ENCODE measurements around the gene SLC13A5.
"Not testable (repeated sequence)": the region's sequence is repeated elsewhere in the genome, so short reads cannot be mapped to it uniquely, and the experiment has no call there.

Gene SLC13A5

GRCh38 chr17:6710317-6710716, 2.9 kb downstream of the SLC13A5 start:
- DNase-seq: no peak

- DNase-seq: no peak
Measured at GRCh38 chr17:6708357-6708961, 4.7 kb downstream of the SLC13A5 start.

DNA sequence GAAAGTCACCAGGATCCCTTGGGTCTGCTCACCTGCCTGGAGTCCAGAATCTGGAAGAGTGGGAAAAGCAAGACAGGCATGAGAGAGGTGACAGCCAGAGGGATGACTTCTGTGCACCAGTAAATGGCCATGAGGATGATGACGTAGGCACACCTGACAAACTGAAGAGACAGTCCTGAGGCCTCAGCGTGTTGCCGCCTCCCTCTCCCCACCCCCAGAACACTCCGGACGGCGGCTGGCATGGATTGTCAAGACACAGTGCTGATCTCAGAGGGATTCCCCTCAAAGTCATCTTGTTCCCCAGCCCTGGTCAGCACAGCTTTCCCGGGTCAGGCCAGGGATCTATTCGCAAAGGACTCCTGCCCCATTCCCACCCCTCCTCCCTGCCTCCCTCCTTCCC, 6.2 kb downstream of the SLC13A5 start:
- no peak for DNase-seq

DNA sequence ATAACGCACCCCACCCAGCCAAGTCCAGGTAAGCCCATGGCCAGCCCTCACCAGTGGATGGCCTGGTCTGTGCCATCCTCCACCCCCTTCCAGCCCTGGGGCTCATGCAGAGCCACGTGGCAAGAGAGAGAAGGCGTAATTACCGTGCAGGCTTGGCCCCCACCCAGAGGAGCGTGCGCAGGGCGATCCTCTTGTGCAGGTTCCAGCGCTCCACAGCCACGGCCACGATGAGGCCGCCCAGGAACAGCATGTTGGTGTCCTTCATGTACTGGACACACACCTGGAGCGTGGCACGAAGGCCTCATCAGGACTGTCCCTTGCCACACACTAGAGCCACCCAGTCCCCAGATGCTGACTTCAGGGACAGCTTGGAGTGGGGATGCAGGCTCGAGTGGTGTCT, 6.7 kb downstream of the SLC13A5 start:
- no peak for DNase-seq

- no peak for DNase-seq
Measured at GRCh38 chr17:6704470-6705052, 8.6 kb downstream of the SLC13A5 start.

- DNase-seq: no peak
Measured at GRCh38 chr17:6703751-6704150, 9.4 kb downstream of the SLC13A5 start.

- no peak for DNase-seq
Measured at GRCh38 chr17:6702567-6703215, 10.5 kb downstream of the SLC13A5 start.

DNA sequence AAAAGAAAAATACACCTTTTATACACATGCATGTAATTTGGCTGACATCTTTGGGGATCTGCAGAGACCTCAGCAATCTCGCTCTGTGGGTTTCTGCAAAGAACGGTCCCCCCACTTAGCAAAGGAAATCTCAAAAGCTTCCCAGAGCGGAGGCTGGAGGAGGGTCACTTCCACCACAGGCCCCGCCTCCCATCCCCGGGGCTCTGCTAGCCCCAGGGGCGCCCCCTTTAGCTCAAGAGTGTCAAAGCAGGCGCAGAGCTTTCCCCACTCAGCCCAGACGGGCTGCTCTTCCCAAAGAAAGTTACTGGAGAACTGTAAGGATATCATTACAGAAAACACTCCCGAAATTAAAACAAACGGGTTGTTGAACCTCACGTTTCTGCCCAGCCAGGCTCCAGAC, 11.4 kb downstream of the SLC13A5 start:
- DNase-seq: peak; percentile 13 to 32

DNA sequence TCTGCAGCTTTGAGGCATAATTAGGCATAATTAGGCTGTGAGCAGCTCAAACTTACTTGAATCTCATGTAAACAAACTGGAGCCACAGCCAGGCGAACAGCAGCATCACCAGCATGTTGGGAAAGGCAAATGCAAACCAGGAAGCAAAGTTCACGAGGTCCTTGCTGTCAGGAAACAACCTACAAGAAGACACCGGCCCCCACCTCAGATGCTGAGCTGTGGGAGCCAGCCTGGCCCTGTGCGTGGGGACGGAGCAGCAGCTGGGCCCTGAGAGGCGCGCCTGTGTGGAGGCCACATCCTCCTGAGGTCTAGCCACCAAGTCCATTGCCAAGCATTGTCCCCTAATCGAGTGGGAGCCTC, 12.2 kb downstream of the SLC13A5 start:
- no peak for DNase-seq

- no peak for DNase-seq
Measured at GRCh38 chr17:6699997-6700947, 12.9 kb downstream of the SLC13A5 start.

- DNase-seq: no peak
Measured at GRCh38 chr17:6698004-6698403, 15.2 kb downstream of the SLC13A5 start.

DNA sequence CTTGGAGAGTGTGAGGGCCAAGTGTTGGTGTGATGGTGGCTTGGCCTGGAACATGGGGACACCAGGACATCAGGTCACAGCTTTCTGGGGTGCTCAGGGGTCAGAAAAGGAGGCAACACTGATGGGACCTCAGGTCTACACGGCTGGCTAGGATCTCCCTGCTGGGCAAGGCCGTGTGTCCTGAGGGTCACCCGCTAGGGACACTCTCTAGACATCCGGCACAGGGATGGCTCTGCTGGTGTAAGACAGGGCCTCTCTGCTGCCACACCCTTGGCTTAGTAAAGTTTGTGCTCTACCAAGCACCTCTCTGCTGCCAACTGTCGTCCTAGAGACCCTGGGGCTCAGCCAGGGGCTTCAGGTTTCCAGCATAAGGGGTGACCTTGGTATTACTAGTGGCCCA, 16.3 kb downstream of the SLC13A5 start:
- no peak for DNase-seq

DNA sequence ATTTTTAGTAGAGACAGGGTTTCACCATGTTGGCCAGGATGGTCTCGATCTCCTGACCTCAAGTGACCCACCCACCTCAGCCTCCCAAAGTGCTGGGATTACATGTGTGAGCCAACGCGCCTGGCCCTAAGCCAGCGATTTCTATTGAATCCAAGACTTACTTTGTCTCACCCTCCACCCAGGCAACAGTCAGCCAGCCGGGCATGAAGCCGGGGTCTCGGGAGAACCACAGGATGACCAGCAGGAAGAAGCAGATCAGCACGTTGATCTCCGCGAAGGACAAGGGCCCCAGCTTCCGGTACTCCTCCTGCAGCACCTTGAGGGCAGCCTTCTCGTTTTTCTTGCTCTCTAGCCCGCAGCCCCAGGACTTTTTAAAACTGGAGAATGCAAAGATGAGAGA, 17.6 kb downstream of the SLC13A5 start:
- DNase-seq: no peak

DNA sequence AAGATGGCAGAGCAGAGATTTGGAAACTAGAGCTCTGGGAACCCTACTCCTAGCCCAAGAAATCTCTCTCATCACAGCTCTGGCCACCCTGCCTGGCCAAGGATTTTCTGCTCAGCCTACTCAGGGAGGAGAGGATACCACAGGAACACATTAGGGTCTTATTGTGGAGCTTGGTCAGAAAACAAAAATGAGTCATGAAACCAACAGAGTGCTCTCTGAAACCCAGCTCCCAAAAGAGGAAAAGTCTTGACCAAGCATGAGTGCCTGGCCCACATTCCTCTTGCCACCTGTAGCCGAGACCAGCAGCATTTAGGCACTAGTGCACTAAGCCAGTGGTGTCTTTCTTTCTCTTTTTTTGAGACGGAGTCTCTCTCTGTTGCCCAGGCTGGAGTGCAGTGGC, 18.1 kb downstream of the SLC13A5 start:
- DNase-seq: no peak

- not testable (repeated sequence) for DNase-seq
Measured at GRCh38 chr17:6691958-6692357, 21.2 kb downstream of the SLC13A5 start.

DNA sequence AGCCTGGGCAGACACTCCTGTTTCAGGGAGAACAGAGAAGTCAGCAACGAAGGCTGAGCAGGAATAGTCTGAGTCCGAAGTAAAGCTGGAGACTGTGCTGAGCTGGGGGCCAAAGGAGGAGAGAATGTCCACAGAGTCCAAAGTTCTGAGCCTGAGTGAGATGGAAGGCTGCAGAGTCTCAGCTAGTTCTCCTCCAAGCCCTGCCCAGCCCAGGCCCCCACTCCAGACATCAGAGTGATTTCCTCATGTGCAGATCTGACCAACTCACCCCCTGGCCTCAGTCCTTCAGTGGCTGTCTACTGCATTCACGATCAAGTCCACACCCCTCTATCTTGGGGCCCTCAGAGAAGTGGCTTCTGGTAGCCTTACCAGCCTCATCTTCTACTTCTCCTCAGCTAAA, 21.6 kb downstream of the SLC13A5 start:
- no peak for DNase-seq

DNA sequence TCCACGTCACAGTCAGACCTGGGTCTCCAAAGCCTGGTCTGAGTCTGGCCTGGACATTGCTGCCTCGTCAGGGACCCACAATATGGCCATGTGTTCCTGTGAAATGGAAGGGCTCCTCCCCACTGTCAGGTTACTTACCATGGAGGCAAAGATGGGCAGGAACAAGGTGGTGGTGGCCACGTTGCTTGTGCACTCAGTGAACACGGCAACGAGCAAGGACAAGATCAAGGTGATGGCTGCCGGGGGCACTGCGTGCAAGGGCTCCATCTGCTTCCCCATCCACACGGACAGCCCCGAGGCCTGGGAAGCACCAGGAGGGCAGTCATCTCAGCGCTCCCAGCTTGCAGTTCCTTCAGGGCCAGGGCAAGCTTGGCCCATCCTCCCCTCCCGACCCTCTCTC, 22.5 kb downstream of the SLC13A5 start:
- no peak for DNase-seq

DNA sequence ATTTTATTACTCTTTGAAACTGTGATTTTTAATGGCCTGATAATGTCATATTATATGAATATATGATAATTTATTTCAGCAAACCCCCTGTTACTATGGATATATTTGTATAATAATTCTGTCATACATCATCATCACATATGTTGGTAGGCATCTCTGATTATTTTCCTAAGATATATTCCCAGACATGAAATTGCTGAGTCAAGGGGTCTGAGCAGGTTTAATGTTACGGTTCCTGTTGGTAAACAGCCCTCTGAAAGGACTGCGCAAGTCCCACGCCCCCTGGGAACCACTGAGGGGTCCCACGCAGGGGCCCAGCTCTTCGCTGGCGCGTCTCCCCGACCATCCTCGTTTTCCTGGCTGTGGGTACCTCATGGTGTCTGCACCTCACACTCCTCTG, 24.2 kb downstream of the SLC13A5 start:
- DNase-seq: no peak

DNA sequence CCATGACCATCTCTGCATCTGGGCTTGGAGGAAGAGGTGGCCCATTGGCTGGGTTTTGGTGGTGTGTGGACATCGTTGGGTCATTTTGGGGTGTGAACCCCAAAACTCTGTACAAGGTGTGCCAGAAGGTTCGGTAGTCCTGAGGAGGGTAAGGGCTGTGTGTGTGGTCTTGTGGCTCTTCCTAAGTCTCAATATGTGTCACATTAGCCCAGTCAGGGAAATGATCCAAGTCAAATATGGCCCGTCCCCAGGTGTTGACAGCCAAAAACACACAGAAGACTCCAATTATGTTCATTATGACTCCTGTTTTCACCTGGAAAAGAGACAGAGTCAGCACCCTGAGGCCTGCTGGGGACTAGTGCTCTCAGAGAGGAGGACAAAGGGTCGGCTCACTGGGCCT, 27.1 kb downstream of the SLC13A5 start:
- DNase-seq: no peak

GRCh38 chr17:6684881-6685767, 28.0 kb downstream of the SLC13A5 start:
- no peak for DNase-seq

GRCh38 chr17:6684460-6684783, 28.7 kb downstream of the SLC13A5 start:
- no peak for DNase-seq

GRCh38 chr17:6683730-6684459, 29.3 kb downstream of the SLC13A5 start:
- DNase-seq: no peak

Data from stimulated activated CD4-positive, alpha-beta T cell treated with anti-CD3 and anti-CD28 coated beads, Interleukin-4, amount 100 ng/mL, for 4 hours (primary cell).